Measurements from ENCODE around the gene KNDC1. TPM values are rescaled to one million over a fixed set of nuclear protein-coding genes. Genes with fewer than 3 reads are reported as not detected.

Gene KNDC1
- total RNA-seq, 4 donors from 2014 or later = under 0.01 to 12.5 (median 5.3) TPM

- no peaks in the 10 kb centered on the region for H3K9me3 ChIP-seq
- no peaks in the 10 kb centered on the region for H3K27me3 ChIP-seq
- H3K4me3 ChIP-seq = peak overlapping the region in 1 of 2 donors; percentile 20
- no peaks in the 10 kb centered on the region for H3K4me1 ChIP-seq
- intact Hi-C loops (cut with DNase I; ENCODE audit: low total_unique reads) = no loop called here
- no peaks in the 10 kb centered on the region for H3K36me3 ChIP-seq
- no peak for DNase-seq
- no peak for TF ChIP-seq POLR2A (IDR thresholded peaks at IDR 0.05)
- no peak for TF ChIP-seq CTCF (IDR thresholded peaks at IDR 0.05)
- H3K27ac ChIP-seq = no peak overlapping the region
Measured at GRCh38 chr10:133247681-133248333, 87.8 kb downstream of the KNDC1 start.

GRCh38 chr10:133248334-133248715 lies 88.3 kb downstream of the KNDC1 start:
- intact Hi-C loops (cut with DNase I; ENCODE audit: low total_unique reads) = no loop called here
- no peaks in the 10 kb centered on the region for H3K4me1 ChIP-seq
- no peak for TF ChIP-seq CTCF (IDR thresholded peaks at IDR 0.05)
- TF ChIP-seq POLR2A (IDR thresholded peaks at IDR 0.05) = no peak

GRCh38 chr10:133249094-133249780 lies 89.2 kb downstream of the KNDC1 start:
- H3K27ac ChIP-seq = no peak overlapping the region
- DNase-seq = no peak
- H3K4me3 ChIP-seq = no peak overlapping the region
- no peak for TF ChIP-seq POLR2A (IDR thresholded peaks at IDR 0.05)
- no peak for TF ChIP-seq CTCF (IDR thresholded peaks at IDR 0.05)
- H3K9me3 ChIP-seq = no peaks in the 10 kb centered on the region
- no peaks in the 10 kb centered on the region for H3K36me3 ChIP-seq
- H3K27me3 ChIP-seq = no peaks in the 10 kb centered on the region
- intact Hi-C loops (cut with DNase I; ENCODE audit: low total_unique reads) = no loop called here
- H3K4me1 ChIP-seq = no peaks in the 10 kb centered on the region

More at GRCh38 chr10:133248334-133248715, 88.3 kb downstream of the KNDC1 start:
- no peak overlapping the region for H3K4me3 ChIP-seq
- no peaks in the 10 kb centered on the region for H3K27me3 ChIP-seq
- H3K9me3 ChIP-seq = no peaks in the 10 kb centered on the region
- no peak for DNase-seq
- no peaks in the 10 kb centered on the region for H3K36me3 ChIP-seq
- no peak overlapping the region for H3K27ac ChIP-seq

- TF ChIP-seq CTCF (IDR thresholded peaks at IDR 0.05) (no peak), POLR2A (IDR thresholded peaks at IDR 0.05) (no peak)
- no peak overlapping the region for H3K4me3 ChIP-seq
- no peak overlapping the region for H3K27ac ChIP-seq
- no peaks in the 10 kb centered on the region for H3K4me1 ChIP-seq
- no peaks in the 10 kb centered on the region for H3K9me3 ChIP-seq
- no peaks in the 10 kb centered on the region for H3K36me3 ChIP-seq
- no peaks in the 10 kb centered on the region for H3K27me3 ChIP-seq
- intact Hi-C loops (cut with DNase I; ENCODE audit: low total_unique reads) = no loop called here
- DNase-seq = no peak
Measured at GRCh38 chr10:133249975-133250754, 90.1 kb downstream of the KNDC1 start.
